CD4-positive, CD25-positive, alpha-beta regulatory T cell (primary cell): ENCODE measurements around the gene RGS18. TPM values are rescaled to one million over a fixed set of nuclear protein-coding genes. Genes with fewer than 3 reads are reported as not detected.
"Not testable (repeated sequence)": the region's sequence is repeated elsewhere in the genome, so short reads cannot be mapped to it uniquely, and the experiment has no call there.

Experiments
- ATAC-seq, 2 donors: fragments of 150-1000 bp; cut with Tn5 transposase; one replicate each; pipeline ENCODE4 v1.10.0; 2021; ENCODE audit warnings: low read depth in 2 of 2, moderate number of reproducible peaks in 2 of 2, moderate library complexity in 1 of 2
- DNase-seq, 3 donors: peaks; one replicate each; pipeline versions ENCODE4 v3.0.0 to v3.0.0-alpha.2; 2012 to 2022; ENCODE audit warnings: mixed read lengths in 1 of 3
- H3K27ac ChIP-seq: one replicate; pipeline ENCODE4 v1.7.0; 2013; ENCODE audit warnings: mild to moderate bottlenecking, low read length; ENCODE audit not compliant: insufficient read depth, poor library complexity, severe bottlenecking
- H3K27me3 ChIP-seq: one replicate; pipeline ENCODE4 v1.7.0; 2013; ENCODE audit warnings: low read length; ENCODE audit not compliant: control insufficient read depth, insufficient read depth
- H3K36me3 ChIP-seq: one replicate; pipeline ENCODE4 v1.7.0; 2013; ENCODE audit warnings: mild to moderate bottlenecking, low read length, moderate library complexity; ENCODE audit not compliant: control insufficient read depth, insufficient read depth
- H3K4me1 ChIP-seq: 2 replicates; pipeline ENCODE4 v1.7.0; 2013; ENCODE audit warnings: mild to moderate bottlenecking, low read length; ENCODE audit not compliant: insufficient read depth, control insufficient read depth, poor library complexity, severe bottlenecking
- H3K4me3 ChIP-seq: one replicate; pipeline ENCODE4 v1.7.0; 2013; ENCODE audit warnings: low read depth, mild to moderate bottlenecking, low read length, moderate library complexity
- H3K9me3 ChIP-seq, 2 experiments: 1 replicate in 1 of 2; 2 replicates in 1 of 2; pipeline ENCODE4 v1.7.0; 2013; ENCODE audit warnings: low read length in 2 of 2, mild to moderate bottlenecking in 1 of 2, moderate library complexity in 1 of 2; ENCODE audit not compliant: control insufficient read depth in 2 of 2
- H3K27ac Mint-ChIP-seq, 3 donors: one replicate each; pipeline ENCODE4 v1.8.0; 2020 to 2022; ENCODE audit warnings: mild to moderate bottlenecking in 3 of 3, mixed read lengths in 3 of 3, moderate library complexity in 2 of 3
- H3K27me3 Mint-ChIP-seq: one replicate; pipeline ENCODE4 v1.8.0; 2022; ENCODE audit warnings: mild to moderate bottlenecking, mixed read lengths
- H3K36me3 Mint-ChIP-seq: one replicate; pipeline ENCODE4 v1.8.0; 2020; ENCODE audit warnings: mixed read lengths
- H3K4me1 Mint-ChIP-seq, 4 donors: one replicate each; pipeline ENCODE4 v1.8.0; 2020 to 2022; ENCODE audit warnings: mixed read lengths in 4 of 4, mild to moderate bottlenecking in 1 of 4
- H3K4me3 Mint-ChIP-seq, 4 donors: one replicate each; pipeline ENCODE4 v1.8.0; 2020 to 2022; ENCODE audit warnings: mild to moderate bottlenecking in 4 of 4, mixed read lengths in 4 of 4, moderate library complexity in 3 of 4
- H3K9me3 Mint-ChIP-seq, 7 donors: one replicate each; pipeline ENCODE4 v1.8.0; 2020 to 2022; ENCODE audit warnings: mixed read lengths in 7 of 7, mild to moderate bottlenecking in 3 of 7, moderate library complexity in 2 of 7
- polyA plus RNA-seq, 4 donors: library from polyadenylated mRNA; unstranded; fragments of 300-500 nt; fragmentation: Illumina TruSeq; gene quantifications; one replicate each; pipeline ENCODE4 v1.2.3, GENCODE V29; 2021
- total RNA-seq: library from RNA; stranded (reverse); gene quantifications from one replicate; pipeline ENCODE4 v1.2.3, GENCODE V29; 2022

RGS18 gene
- total and polyA plus RNA-seq, 5 donors from 2014 or later: 0.33 to 38.3 TPM; not detected in 3

- H3K9me3 ChIP-seq, H3K36me3 ChIP-seq, H3K9me3 Mint-ChIP-seq, ATAC-seq, H3K4me1 ChIP-seq, H3K27me3 Mint-ChIP-seq, H3K27me3 ChIP-seq, H3K27ac ChIP-seq, H3K4me3 Mint-ChIP-seq, H3K4me3 ChIP-seq, H3K36me3 Mint-ChIP-seq, DNase-seq, H3K4me1 Mint-ChIP-seq, H3K27ac Mint-ChIP-seq: not testable (repeated sequence)
Measured at GRCh38 chr1:192227980-192228379, 69.7 kb downstream of the RGS18 start.

GRCh38 chr1:192232817-192233417 is 74.7 kb downstream of the RGS18 start:
- Mint-ChIP-seq H3K36me3 (no peaks in the 10 kb centered on the region), H3K4me1 (no peaks in the 10 kb centered on the region), H3K9me3 (peaks cover 0 to 2% (median 0%) of the 10 kb centered on the region in 7 donors), H3K27me3 (no peaks in the 10 kb centered on the region), H3K4me3 (no peak overlapping the region), H3K27ac (no peak overlapping the region)
- H3K36me3 ChIP-seq: no peaks in the 10 kb centered on the region
- no peak overlapping the region for H3K4me3 ChIP-seq
- DNase-seq (no peak), ATAC-seq (no peak)
- H3K27ac ChIP-seq: no peak overlapping the region
- no peaks in the 10 kb centered on the region for H3K9me3 ChIP-seq
- H3K4me1 ChIP-seq: no peaks in the 10 kb centered on the region
- H3K27me3 ChIP-seq: no peaks in the 10 kb centered on the region

GRCh38 chr1:192235127-192235526 is 76.9 kb downstream of the RGS18 start:
- H3K4me1 ChIP-seq: no peaks in the 10 kb centered on the region
- Mint-ChIP-seq H3K27me3 (no peaks in the 10 kb centered on the region), H3K9me3 (peaks cover 0 to 4% (median 0%) of the 10 kb centered on the region in 7 donors), H3K4me1 (no peaks in the 10 kb centered on the region), H3K4me3 (no peak overlapping the region), H3K36me3 (no peaks in the 10 kb centered on the region), H3K27ac (no peak overlapping the region)
- no peaks in the 10 kb centered on the region for H3K9me3 ChIP-seq
- no peak overlapping the region for H3K27ac ChIP-seq
- no peak for DNase-seq
- no peaks in the 10 kb centered on the region for H3K27me3 ChIP-seq
- no peaks in the 10 kb centered on the region for H3K36me3 ChIP-seq
- no peak overlapping the region for H3K4me3 ChIP-seq
- no peak for ATAC-seq

Other genes with a start within 250 kb of the RGS18 start
- not detected for gene RGS21, start 158.5 kb downstream of the RGS18 start, total RNA-seq
- not detected for gene RGS21, start 158.5 kb downstream of the RGS18 start, polyA plus RNA-seq